Activated CD4-positive, alpha-beta T cell treated with anti-CD3 and anti-CD28 coated beads for 1 hour (primary cell): ENCODE results near the gene SAMD10.
"Not testable (repeated sequence)": the region's sequence is repeated elsewhere in the genome, so short reads cannot be mapped to it uniquely, and the experiment has no call there.

Experiments
- DNase-seq: peaks from one replicate; pipeline ENCODE4 v3.0.0-alpha.2; 2020

The SAMD10 gene

DNA sequence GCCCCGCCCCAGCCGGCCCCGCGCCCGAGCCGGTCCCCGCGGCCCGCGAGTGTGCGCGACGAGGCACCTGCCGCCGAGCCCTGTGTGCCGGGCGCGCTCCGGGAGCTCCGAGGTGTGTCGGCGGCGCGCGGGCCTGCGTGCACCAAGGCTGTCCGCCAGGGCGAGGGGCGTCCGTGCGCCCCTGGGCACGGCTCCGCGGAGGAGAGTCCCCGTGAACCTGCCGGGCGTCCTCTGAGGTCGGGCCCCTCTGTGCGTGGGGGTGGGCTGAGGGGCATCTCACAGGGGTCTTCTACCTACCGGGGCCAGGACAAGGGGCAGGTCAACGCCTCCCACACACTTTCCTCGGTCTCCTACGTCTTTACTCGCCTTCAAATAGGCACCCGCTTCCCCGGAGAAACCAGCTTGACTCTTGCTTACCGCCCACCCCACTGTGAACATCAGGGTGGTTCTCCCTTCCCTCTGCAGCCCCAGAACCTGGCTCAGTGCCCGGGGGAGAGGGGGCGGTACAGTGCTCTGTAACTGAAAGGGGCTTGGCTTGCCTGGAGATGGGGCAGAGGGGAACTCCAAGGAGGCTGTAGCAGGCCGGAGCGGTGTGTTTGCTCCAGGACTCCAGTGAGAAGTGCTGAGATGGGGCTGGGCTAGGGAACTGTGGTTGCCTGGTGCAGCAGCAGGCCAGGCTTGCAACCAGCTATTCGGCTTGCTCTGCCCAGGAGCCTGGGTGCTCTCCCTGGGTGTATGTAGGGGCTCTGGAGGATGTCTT lies at the start of gene SAMD10:
Gene SAMD10, minus strand, starts transcription at position 86 of the 760 bp plus-strand sequence. CDS start 175 bp downstream, outside the sequence.
- peak; percentile 38 for DNase-seq

DNA sequence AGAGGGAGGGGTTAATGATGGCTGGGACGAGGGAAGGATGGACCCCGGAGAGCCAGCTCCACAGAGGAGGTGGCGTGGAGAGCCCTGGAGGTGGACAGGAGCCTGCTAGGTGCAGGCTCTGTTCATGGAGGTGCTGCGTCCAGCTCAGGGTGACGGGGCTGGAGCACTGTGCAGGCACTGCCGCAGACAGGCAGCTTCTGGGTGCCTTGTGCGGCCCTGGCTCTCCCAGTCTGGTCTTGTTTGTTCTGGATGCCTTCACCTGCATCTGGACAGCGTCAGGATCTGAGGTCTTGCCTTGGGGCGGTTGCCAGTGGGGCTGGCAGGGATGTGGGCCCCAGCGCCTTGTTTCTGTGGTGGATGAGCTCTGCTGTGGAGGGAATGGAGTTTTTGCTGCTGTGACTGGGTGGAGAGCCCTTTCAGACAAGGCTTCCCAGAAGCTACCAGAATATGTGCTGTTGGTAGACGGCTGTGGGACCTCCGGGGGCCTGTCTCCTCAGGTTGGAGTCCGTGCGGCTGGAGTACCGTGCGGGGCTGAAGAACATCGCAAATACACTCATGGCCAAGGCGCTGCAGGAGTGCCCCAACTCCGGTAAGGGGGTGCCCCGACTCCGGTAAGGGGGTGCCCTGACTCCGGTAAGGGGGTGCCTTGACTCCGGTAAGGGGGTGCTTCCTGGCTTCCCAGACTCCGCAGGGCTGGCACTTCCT lies 48.7 kb upstream of the SAMD10 start:
- DNase-seq, result no peak

DNA sequence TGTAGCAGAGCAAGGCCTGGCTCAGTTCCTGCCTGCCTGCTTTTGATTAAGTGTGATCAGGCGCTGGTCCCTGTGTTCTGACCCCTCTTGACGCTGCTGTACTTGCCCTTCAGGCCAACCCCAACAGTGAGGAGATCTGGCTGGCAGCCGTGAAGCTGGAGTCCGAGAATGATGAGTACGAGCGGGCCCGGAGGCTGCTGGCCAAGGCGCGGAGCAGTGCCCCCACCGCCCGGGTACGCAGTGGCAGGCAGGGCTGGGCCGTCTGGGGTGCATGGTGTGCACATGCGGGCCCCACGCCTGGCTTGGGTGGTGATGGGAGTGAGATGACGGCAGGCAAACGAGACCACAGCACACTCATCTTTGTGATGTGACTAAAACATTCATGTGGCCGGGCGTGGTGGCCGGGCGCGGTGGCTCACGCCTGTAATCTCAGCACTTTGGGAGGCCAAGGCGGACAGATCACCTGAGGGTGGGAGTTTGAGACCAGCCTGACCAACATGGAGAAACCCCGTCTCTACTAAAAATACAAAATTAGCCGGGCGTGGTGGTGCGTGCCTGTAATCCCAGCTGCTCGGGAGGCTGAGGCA lies 46.5 kb upstream of the SAMD10 start:
- DNase-seq, result no peak

DNA sequence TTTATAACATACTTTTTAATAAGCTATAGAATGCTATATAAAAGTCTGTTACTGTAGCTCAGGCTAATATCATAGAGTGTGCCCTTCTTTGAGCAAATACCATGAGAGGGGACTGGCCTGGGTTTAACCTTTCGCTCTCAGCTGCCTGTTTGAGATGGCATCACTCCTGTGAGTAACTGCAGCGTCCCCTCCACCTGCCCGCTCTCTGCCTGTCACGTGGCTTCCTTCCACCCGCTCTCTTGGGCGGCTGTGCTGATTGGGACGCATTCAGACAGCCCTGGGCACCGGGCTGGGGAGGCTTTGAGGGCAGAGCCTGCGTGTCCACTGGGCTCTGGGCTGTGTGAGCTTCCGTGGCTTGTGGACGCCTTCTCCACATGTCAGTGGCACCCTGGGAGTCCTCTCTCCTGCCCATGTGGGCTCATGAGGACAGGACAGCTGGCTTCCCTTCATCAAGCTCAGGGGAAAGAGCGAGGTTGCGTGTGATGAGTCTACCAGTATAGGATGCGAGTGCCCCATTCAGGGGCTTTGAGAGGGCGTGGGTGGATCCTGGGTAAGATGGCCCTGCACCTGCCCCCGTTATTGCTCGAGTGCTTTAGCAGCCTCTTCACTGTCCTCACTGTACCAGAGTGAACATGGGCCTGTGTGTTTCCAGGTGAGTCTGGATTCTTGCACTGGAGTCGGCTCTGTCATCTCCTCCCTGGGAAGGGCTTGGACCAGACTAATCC lies 45.8 kb upstream of the SAMD10 start:
- no peak for DNase-seq

DNA sequence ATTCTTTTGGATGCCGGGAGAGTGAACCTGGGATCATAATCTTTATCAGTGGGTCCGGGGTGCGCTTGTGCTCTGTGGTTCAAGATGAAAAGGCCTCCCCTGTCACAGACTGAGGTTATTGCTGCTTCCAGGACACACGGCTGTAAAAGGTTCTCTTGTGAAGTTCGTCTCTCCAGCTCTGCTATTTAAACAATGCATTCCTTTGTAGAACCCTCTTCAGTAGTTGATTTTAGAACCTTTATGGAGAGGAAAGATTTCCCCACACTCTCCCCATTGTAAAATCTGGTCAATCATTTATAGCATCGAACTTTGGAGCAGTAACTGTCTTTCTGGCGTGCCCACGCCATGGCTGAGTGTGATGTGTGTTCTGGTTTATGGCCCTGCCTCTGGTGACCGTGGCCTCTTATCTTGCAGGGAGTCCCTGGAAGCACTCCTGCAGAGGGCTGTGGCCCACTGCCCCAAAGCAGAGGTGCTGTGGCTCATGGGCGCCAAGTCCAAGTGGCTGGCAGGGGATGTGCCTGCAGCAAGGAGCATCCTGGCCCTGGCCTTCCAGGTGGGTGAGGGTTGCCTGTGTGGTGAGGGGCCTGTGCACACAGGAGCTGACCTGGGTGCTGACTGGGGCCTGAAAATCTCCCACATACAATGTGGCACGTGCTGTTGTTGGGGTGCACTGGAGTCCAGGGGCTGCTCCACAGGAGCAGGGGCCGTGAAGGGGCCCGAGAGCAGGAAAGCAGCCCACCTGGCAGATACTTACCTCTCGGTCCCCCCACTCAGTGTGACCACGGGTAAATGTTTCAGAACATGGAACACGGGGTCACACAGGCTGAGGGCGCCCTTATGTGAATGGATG lies 44.9 kb upstream of the SAMD10 start:
- DNase-seq, result no peak

DNA sequence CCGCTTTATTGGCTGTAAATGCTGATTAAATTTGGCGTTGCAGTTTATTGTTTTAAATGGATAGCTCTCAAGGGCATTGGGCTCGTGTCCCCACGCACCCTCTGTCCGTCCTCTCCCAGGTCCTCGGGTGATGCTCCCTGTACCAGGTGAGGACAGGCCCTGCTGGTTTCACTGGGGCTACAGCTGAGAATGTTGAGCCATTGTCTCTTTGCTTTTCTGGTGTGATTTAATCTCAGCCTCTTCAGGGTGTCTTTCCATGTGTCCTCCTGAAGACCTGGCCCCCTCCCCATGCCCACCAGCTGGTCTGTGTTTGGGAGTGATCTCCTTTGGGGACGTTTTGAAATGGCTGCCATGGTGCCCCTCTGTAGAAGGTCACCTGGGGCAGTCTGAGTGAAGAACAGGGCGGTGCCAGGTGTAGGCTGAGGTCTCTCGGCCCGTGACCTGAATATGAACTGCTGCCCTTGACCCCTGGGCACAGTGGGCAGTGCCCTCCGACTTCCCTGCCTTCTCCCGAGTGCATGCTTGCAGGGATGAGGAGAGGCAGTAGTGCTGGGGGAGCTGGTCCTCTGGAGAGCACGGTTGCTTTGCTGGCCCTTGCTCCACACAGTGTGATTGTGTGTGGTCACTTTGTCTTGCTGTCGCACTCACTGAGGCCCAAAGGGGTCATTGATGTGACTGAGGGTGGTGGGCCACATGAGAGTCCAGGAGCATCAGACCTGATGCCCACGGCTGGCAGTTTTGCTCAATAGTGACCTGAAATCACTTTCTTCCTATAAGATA lies 44.1 kb upstream of the SAMD10 start:
- DNase-seq, result no peak

DNA sequence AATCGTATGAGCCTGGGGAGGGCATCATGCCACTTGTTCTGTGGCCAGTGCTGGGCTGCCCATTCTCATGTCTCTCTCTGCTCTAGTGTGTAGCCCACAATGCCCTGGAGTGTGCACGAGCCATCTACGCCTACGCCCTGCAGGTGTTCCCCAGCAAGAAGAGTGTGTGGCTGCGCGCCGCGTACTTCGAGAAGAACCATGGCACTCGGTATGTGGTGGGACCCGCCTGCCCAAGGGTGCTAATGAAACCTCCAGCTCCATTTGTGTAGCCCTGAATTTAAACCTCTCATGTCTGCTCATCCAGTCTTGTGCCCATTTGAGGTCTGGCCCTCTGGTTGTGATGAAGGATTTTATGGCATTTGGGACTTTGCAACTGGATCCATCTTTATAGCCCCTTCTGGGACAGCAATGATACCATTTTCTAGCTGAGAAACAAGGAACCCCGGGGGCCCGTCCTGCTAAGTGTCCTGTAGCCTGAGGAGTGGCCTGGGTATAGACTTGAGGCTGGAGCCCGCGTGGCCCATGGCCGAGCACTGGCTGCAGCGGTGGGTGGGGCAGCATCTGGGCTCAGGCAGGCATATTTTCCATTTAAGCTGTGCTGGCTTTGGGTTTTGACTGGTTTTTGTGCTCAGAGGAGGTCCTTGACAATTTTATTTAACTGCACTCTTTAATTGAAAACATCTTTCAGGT lies 43.4 kb upstream of the SAMD10 start:
- DNase-seq, result no peak

DNA sequence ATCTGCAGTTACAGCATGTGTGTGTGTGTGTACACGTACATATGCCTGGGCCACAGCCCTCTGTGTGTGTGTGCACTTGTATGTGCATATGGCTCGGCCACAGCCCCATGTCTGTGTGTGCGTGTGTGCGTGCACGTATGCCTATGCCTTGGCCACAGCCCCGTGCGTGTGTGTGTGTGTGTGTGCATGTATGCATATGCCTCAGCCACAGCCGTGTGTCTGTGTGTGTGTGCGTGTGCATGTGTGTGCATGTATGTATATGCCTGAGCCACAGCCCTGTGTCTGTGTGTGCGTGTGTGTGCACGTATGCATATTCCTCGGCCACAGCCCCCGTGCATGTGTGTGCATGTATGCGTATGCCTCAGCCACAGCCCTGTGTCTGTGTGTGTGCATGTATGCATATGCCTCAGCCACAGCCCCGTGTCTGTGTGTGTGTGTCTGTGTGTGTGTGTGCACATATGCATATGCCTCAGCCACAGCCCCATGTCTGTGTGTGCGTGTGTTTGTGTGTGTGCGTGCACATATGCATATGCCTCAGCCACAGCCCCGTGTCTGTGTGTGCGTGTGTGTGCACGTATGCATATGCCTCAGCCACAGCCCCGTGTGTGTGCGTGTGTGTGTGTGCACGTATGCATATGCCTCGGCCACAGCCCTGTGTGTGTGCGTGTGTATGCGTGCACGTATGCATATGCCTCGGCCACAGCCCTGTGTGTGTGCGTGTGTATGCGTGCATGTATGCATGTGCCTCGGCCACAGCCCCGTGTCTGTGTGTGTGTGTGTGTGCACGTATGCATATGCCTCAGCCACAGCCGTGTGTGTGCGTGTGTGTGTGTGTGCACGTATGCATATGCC lies 41.9 kb upstream of the SAMD10 start:
- DNase-seq, result no peak

DNA sequence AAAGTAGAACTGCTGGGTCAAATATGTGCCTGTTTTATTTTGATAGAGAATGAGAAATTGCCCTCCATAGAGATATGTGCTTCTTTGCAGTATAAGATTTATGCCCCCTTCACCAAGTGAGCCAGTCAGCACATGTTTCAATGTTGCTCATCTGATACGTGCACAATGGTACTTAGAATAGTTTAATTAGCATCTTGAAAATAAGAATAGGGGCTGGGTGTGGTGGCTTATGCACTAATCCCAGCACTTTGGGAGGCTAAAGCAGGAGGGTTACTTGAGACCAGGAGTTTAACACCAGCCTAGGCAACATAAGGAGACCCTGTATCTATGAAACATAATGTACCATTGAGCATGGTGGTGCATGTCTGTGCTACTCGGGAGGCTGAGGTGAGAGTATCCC lies 36.2 kb upstream of the SAMD10 start:
- DNase-seq, result no peak

DNA sequence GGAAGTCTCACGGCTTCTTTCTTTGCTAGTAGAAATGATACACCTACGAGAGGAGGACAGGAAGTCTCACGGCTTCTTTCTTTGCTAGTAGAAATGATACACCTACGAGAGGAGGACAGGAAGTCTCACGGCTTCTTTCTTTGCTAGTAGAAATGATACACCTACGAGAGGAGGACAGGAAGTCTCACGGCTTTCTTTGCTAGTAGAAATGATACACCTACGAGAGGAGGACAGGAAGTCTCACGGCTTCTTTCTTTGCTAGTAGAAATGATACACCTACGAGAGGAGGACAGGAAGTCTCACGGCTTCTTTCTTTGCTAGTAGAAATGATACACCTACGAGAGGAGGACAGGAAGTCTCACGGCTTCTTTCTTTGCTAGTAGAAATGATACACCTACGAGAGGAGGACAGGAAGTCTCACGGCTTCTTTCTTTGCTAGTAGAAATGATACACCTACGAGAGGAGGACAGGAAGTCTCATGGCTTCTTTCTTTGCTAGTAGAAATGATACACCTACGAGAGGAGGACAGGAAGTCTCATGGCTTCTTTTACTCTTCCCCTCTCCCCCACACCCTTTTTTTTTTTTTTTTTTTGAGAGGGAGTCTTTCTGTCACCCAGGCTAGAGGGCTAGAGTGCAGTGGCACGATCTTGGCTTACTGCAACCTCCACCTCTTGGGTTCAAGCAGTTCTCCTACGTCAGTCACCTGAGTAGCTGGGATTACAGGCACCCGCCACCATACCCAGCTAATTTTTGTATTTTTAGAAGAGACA lies 33.1 kb upstream of the SAMD10 start:
- not testable (repeated sequence) for DNase-seq

DNA sequence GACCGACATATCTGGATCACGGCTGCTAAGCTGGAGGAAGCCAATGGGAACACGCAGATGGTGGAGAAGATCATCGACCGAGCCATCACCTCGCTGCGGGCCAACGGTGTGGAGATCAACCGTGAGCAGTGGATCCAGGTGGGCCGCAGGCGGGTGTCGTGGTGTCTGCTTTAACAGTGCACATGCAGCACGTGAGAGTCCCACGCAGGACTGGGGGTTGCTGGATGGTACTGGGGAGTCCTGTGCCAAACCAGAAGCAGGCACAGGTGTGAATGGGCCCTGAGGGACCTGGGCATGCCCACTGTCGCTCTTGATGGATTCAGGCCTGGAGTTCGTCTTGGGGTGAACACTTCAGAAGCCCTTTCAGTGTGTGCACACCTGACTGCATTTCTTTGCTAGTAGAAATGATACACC lies 31.9 kb upstream of the SAMD10 start:
- no peak for DNase-seq

DNA sequence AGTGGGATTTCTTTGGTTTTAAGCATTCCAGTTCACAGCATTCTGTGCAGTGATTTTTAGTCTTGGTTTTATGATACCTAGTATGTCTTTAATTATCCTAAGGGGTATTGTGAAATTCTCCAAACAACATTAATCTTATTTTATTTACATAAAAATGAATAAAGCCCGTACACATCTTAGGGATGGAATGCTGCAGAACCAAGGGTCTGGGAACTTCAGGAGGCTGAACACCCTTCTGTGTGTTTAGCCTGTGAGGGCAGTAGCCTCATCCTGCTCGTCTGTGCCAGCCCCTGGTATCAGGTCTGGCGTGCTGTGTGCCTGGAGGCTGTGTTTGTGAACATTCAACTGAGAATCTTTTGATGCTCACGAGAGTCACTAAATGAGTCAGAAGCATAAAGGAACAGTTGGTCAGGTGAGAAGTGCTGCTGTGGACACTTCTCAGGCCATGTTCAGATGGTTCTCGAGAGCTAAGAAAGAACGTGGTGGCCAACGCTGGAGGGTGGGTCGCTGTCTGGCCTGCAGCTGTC lies 31.3 kb upstream of the SAMD10 start:
- DNase-seq, result no peak

DNA sequence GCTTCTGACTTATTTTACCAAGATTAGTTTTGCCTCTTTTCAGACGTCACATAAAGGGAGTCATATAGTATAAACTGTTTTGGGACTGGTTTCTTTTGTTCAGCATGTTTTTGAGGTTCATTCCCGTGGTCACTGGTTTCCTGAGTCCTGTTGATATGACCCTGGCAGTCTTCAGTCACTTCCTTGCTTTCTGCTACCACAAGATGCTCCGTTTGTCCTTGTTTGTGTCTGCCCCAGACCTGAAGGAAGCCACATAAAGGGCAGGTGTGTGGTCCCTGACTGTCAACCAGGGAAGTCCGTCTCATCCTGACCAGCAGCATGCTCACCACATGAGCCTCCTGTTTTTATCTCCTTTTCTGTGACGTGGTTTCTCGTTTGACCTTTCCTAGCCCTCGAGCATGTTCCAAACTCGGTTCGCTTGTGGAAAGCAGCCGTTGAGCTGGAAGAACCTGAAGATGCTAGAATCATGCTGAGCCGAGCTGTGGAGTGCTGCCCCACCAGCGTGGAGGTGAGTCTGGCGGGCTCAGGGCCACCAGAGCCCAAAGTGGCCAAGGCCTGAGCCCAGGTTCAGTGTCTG lies 30.5 kb upstream of the SAMD10 start:
- DNase-seq, result no peak

DNA sequence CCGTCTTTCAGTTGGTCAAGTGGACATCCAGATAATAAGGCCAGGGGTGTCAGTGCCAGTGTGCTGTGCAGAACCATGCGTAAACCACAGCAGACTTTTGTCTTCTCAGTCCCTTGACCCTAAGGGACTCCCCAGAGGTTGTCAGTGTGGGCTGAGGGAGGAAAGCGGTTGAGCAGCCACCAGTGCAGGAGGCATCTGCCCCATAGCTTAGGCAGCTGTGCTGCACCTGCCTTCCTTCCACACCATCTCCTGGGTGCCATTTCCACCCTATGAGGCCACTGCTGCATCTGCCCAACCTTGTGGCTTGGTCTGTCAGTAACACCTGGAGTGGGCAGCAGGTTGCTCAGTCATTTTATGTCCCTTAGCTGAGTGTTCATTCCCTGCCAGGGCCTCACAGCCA lies 27.5 kb upstream of the SAMD10 start:
- no peak for DNase-seq

DNA sequence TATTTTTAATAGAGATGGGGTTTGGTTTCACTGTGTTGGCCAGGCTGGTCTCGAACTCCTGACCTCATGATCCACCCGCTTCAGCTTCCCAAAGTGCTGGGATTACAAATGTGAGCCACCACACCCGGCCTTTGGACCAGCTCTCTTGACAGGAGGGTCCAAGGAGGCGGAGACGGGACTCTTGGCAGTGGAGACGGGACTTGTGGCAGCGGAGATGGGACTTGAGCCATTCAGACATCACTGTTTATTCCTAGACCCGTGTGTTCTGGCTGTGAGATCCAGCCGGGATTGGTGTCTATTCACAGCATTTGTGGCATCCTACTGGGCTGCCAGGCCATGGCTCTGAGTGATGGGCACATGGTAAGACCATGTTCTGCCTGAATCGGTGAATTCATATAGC lies 27.0 kb upstream of the SAMD10 start:
- no peak for DNase-seq

DNA sequence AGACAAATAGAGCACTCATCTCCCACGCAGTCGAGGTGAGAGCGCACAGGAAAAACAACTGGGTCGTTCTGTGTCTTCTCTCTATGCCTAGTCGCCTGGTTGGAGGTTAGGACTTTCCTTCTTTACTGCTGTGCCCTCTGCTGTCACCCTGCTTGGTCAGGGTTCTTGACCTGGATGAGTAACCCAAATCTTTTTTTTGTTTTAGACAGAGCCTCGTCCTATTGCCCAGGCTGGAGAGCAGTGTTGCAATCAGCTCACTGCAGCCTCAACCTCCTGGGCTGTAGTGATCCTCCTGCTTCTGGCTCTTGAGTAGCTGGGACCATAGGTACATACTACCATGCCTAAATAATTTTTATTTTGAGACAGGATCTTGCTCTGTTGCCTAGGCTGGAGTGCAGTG lies 26.0 kb upstream of the SAMD10 start:
- no peak for DNase-seq

DNA sequence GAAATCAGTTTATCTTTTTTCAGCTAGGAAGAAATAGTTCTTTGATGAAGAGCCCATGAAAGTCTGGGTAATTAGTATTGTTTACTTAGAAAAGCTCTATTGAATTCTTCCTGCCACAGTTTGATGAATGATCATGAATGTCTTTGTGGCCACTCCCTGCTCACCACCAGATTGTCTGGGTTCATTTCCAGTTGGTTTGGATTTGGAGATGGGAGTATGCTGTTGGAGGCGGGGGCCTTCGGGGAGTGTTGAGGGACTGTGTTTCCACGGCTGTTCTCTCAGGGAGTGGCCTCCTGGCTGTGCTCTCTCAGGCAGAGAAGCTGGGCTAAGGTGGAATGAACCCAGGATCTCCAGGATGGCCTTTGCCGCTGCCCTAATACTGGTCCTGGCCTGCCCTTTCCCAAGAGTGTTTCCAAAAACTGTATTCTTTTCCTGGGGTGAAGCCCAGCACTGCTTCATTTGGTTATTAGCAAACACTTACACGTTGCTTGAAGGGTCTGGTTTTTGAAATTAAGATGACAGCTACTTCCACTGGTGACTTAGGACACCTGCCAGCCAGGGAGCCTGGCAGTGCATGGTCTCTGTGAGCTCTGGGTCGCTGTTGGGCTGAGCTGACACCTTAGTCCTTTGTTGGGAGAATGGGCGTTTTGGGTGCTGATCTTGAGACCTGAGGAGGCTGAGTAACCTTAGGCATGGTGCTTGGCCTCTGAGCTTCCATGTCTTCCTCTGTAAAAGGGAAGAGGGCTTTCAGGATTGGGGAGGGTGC lies 24.7 kb upstream of the SAMD10 start:
- DNase-seq, result no peak

DNA sequence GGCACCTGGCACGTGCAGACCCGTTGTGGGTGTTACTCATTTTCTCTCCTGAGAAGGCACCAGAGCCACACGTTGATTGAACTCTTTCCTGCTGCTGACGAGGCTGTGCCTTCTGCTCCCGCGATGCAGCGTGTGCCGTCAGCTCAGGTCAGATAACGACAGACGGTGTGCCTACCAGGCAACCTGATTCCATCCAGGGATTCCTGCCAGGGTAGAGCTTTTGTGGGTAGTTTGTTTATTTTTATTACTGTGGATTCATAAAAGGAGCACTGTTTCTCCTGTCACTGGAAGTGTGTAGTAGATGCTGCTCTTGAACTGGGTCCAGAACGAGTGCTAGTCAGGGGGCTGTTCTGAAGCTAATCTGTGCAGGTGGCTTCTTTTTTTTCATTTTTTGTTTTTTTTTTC lies 22.2 kb upstream of the SAMD10 start:
- no peak for DNase-seq
